Measurements from ENCODE around the gene YPEL5.
A peak's percentile ranks its signal among the peaks of the same experiment; 100 is the strongest.
"Not testable (repeated sequence)": the region's sequence is repeated elsewhere in the genome, so short reads cannot be mapped to it uniquely, and the experiment has no call there.

The YPEL5 gene

DNA sequence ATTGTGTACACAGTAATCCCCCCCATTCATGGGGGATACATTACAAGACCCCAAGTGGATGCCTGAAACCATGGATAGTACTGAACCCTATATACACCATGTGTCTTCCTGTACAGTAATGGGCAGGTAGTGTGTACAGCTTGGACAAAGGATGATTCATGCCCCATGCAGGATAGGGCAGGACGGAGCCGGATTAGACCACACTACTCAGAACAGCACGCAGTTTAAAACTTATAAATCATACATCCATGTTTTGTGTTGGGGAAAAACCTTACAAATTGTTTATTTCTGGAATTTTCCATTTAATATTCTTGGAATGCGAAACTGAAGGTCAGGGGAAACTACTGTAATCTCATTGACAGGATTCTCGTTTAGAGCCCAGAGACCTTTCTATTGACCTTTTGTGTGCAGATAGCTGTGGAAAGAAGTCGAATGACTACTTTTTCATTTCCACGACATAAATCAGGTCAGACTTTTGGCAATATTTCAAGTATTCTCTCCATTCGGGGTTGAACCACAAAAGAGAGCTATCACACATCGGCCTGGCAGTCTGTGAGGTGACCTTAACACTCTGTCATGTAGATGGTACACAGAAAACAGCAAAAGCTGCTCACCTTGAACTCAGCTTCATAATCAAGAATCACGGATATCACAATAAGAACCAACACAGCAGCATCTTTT, 9.9 kb upstream of the YPEL5 start:
- no peak for DNase-seq (ENCODE audit: low read depth in 2 of 2)

DNA sequence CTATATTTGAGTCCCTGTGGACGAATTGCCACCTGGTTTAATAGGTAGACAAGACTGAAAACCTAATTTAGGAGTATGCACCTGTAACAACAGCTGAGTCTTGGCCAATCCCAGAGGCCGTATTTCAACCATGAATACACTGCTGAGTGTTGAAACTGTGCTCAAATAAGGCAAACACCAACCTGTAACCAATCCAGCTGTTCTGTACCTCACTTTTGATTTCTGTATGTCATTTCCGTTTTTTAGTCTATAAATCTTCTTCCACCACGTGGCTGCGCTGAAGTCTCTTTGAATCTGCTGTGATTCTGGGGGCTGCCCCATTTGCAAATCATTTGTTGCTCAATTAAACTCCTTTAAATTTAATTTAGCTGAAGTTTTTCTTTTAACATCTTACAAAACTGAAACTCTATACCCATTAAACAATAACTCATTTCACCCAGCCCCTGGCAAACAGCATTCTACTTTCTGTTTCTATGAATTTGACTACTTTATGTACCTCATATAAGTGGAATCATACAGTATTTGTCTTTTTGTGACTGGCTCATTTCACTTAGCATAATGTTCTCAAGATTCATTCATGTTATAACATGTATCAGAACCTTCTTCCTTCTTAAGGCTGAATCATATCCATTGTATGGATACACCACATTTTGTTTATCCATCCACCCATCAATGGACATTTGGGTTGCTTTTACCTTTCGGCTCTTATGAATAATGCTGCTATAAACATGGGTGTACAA, 7.5 kb upstream of the YPEL5 start:
- DNase-seq (ENCODE audit: low read depth in 2 of 2), result no peak

- no peak for DNase-seq (ENCODE audit: low read depth in 2 of 2)
These were observed 5.7 kb upstream of the YPEL5 start for GRCh38 chr2:30141136-30141535.

DNA sequence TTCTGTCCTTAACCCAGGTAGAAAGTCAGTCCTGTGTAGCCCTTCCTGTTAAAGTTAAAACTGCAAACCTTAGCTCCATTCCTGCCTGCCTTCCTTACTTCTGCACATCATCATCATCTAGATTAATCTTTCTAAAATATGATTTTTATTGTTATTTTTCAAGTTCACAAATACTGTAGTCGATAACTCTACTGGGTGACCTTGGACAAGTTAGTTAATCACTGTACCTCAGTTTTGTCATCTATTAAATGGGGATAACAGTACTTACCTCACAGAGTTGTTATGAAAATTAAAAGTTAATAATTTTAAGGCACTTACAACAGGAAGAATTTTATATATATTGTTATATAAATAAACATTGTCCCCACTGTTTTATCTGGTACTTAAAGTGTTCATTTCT, 2.5 kb upstream of the YPEL5 start:
- DNase-seq (ENCODE audit: low read depth in 2 of 2), result no peak

DNA sequence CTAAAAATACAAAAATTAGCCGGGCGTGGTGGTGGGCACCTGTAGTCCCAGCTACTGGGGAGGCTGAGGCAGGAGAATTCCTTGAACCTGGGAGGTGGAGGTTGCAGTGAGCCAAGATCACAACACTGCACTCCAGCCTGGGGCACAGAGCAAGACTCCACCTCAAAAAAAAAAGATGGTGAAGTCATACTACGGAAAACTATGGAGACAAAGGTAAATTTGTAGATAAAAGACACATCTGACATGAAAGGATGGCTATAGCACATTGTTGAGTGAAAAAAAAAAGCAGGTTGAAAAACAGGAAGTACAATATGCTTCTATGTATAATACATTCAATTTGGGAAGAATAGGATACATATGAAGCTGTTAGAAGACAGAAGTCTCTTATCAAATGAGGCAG, 1.9 kb upstream of the YPEL5 start:
- not testable (repeated sequence) for DNase-seq (ENCODE audit: low read depth in 2 of 2)

- DNase-seq (ENCODE audit: low read depth in 2 of 2), result no peak
These were observed 926 bp upstream of the YPEL5 start for GRCh38 chr2:30145826-30146336.

DNA sequence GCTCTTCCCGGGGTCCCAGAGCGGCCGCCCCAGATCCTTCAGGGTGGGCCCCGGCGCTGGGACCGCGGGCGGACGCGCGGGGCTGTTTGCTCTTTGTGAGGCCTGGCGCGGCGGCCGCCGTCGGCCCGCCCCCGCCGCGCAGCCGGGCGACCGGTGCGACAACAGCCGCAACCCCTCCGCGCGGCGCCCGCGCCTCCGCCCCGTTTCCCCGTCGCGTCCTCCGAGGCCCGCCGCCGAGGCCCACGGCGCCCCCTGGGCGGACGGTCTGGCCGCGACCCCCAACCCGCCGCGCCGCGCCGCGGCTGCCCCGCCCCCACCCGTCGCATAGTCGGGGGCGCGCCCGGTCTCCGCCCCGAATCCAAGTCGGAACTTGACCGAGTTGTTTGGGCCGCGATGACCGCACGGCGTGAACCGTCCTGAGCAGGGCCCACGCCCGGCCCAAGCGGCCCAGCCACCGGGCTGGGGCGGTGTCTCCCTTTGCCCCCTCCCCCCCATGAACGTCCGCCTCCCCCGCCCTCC, 448 bp downstream of the YPEL5 start:
- DNase-seq (ENCODE audit: low read depth in 2 of 2), result peak in 1 of 2 donors; percentile 21

GRCh38 chr2:30147715-30148610, 1.2 kb downstream of the YPEL5 start:
- peak; percentile 34 to 76 for DNase-seq (ENCODE audit: low read depth in 2 of 2)

- DNase-seq (ENCODE audit: low read depth in 2 of 2), result no peak
These were observed 2.0 kb downstream of the YPEL5 start for GRCh38 chr2:30148850-30149249.

- peak in 1 of 2 donors; percentile 7 for DNase-seq (ENCODE audit: low read depth in 2 of 2)
These were observed 2.7 kb downstream of the YPEL5 start for GRCh38 chr2:30149513-30149912.

DNA sequence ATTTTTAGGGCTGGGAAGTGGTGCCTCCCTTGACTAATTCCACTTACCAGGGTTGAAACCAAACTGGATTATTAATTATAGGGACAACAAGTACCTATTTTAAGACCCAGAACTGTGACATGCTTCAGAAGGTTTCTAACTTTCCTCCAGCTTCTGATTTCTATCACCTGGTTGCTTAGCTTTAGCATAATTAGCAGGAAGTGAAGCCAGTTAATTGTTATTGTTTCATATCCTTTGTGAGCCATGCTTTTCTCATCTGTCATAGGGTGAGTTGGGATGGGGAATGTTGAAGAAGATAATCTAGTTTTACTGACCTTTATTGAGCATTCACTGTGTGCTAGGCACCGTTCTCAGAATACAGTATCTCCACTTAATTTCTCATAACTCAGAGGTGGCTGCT, 3.2 kb downstream of the YPEL5 start:
- no peak for DNase-seq (ENCODE audit: low read depth in 2 of 2)

GRCh38 chr2:30150786-30151185, 4.0 kb downstream of the YPEL5 start:
- DNase-seq (ENCODE audit: low read depth in 2 of 2), result no peak

DNA sequence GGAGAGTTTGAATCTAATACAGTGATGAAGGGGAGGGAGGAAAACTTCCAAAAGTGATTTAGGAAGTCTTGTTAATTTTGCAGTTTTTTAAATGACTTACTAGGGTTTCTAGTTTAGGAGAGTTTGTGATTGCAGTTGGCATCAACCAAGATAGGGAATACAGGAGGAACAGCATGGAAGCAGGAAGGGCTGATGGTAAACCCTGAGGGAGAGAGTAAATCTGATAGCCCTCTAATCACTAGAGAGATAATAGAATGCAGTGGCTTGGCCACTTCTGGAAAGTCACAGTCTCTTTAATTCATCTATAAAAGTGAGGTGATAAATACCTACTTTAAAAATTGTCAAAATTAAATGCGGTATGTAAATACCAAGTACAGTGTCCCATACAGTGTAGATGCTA, 5.6 kb downstream of the YPEL5 start:
- no peak for DNase-seq (ENCODE audit: low read depth in 2 of 2)

DNA sequence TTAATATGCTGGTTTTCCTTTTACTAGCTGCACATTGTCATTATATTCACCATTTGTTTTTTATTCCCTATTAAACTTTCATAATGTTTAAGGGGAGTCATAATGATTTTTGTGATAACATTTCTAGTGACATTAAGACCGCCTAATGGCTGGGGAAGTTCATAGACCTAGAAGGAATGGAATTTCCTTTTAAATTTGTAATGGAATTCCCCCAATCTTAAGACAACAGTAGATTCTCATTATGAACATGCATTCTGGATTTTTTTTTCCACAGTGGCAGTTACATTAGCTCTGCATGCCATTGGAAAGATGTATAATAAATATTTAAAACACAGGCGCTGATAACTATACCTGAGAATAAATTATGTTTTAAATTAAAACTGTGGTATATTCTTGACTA, 8.4 kb downstream of the YPEL5 start:
- DNase-seq (ENCODE audit: low read depth in 2 of 2), result no peak

DNA sequence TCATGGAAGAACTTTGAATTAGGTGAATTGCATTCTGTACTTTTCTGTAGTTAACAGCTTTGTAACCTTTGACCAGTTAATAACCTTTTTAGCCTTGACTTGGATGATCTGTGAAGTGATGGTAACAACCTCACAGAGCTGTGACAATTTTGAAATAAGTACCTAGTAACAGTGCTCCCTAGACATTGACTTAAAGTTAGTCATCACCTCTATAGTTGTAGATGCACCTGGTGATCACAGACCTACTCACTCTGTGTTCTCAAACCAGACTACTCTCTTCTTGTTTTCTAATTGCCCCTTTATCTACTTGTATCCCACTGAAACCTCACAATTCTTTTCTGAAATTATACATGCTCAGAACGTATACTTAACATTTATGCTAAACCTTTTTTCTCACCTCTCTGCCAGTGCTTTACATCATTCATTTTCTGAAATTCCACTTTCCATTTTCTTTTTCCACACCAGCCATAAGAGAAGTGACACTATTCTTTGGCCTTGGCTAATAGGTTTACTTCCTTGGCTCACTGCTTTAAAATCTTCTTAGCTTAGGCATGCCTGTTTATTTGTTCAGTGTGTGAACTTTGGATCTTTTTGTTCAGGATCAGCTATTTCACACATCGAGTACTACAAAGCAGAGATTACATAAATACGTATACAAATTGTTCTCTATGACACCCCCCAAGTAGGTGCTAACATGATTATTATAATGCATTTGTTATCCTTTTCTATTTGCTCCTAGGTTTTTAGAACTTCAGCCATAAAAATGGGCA, 9.3 kb downstream of the YPEL5 start:
- no peak for DNase-seq (ENCODE audit: low read depth in 2 of 2)

GRCh38 chr2:30157616-30158015, 10.8 kb downstream of the YPEL5 start:
- no peak for DNase-seq (ENCODE audit: low read depth in 2 of 2)

DNA sequence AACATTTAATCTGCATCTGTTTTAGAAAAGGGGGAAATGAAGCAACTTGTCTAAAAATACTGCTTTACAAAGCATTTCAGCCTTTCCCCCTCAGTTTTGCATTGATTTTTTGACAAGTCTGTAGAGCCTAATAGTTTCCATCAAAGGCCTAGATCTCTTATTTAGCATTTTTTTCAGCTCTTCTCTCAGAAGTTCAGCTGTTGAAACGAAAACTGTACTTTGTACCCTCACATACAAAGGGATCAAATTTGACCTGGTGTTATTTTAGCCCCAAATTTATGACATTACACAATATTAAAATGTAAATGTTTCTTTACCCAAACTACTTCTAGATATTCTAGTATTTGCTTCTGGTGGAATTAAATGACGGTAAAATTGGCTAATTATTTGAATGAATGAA, 13.0 kb downstream of the YPEL5 start:
- no peak for DNase-seq (ENCODE audit: low read depth in 2 of 2)

- no peak for DNase-seq (ENCODE audit: low read depth in 2 of 2)
These were observed 15.3 kb downstream of the YPEL5 start for GRCh38 chr2:30161929-30162706.

DNA sequence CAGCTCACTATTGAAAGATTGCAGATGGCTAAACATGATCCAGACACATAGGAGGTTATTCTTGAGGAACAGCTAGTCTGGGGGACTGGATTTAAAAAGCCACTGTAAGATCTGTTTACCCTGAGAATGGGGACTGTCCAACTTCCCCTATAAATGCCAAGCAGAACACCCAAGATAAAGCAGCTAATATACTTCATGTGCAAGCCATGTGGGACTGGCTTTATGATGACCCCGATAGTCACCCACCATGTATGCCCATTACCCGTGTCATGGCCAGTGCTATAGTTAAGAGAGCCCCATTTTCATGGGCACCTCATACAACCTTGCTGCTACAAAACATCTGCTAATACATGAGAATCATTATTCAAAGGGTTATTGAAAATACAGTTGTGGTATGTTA, 16.0 kb downstream of the YPEL5 start:
- no peak for DNase-seq (ENCODE audit: low read depth in 2 of 2)

DNA sequence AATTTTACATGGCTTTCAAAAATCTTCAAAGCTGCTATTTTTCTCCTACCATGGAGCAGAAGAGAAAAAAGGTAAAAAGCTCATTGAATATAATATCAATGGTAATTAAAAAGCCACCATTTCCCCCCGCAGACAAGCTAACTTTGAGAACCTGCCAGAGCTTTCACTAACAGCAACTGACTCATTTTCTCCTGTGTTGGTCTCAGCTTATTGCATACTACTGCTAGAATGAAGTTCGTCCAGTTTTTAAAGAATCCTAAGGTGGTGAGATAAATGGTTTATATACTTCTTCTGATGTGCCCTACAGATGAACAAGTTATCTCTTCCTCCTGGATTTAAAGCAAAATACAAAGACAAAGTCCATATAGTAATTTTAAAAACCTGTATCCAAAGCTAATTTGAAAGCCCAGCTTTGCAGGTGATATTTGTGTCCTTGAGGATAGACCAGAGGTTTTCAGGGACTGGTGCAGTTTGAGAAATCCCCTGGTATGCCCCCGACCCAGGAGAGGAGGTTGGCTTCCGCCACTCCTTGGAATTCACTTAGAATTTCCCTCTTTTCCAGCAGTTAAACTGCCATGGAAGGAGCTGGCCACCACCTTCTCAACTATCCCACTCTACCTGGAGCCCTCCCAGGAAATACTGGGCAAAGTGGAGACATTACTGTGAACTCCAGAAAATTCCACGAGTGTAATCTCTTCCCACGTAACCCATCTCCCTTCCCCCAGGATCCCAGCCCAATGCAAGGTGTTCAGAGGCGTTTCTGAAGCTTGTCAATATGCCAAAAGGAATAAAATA, 17.5 kb downstream of the YPEL5 start:
- no peak for DNase-seq (ENCODE audit: low read depth in 2 of 2)
